Measurements from ENCODE around the gene NRXN3. TPM values are rescaled to one million over a fixed set of nuclear protein-coding genes. Genes with fewer than 3 reads are reported as not detected.

The NRXN3 gene
- polyA plus RNA-seq, 1 of the 3 experiments (the other 2 are of a cell fraction) = 1.6 TPM

DNA sequence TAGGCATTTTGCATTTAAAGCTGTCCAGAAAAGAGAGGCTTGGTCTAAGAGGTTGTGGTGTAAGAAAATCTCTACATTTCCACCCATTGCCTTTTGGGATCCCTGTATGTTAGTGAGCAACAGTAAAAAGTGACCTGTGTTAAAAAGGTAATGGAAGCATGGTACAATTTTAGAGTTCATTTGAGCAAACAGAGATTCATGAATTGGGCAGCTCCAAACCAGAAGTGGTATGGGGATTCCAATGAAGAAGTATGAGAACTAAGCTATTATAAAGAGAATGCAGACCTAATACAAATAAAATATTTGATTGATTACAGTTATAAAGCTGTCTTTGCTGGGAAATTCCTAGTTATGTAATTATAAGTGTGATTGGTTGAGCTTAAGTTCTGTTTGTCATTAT is 1134.1 kb downstream of the NRXN3 start:
- no peaks in the 10 kb centered on the region for H4K20me1 ChIP-seq (ENCODE audit: insufficient read depth)
- no peak overlapping the region for H3K4me3 ChIP-seq (ENCODE audit: low read depth in 2 of 2, low read length in 1 of 2)
- H3K9ac ChIP-seq = no peak overlapping the region
- H3K9me2 ChIP-seq = no peaks in the 10 kb centered on the region
- no peak overlapping the region for H3K4me2 ChIP-seq
- H3K27me3 ChIP-seq (ENCODE audit: insufficient read depth) = no peaks in the 10 kb centered on the region
- H3F3A ChIP-seq (replicated peaks; ENCODE audit: insufficient read depth) = no peaks in the 10 kb centered on the region
- ChIA-PET POLR2A (no interaction called here), CTCF (interaction anchor here (1.5 kb wide), 1 partner anchor 9 kb away, joined by 3 read pairs; no protein-coding TSS in a partner anchor)
- no peaks in the 10 kb centered on the region for H3K9me3 ChIP-seq
- H3K27ac ChIP-seq (ENCODE audit: low read depth in 2 of 2, low read length in 1 of 2) = no peak overlapping the region
- no peak for DNase-seq
- H3K36me3 ChIP-seq (replicated peaks in 1 of 2; ENCODE audit: control insufficient read depth in 1 of 2, insufficient read depth in 2 of 2, low read length in 1 of 2) = no peaks in the 10 kb centered on the region
- no peak for TF ChIP-seq NFIC (IDR thresholded peaks at IDR 0.05; ENCODE audit: borderline replicate concordance)
- TF ChIP-seq NRF1 (IDR thresholded peaks at IDR 0.05; ENCODE audit: low read depth, low read length) = no peak
- TF ChIP-seq, protein P1, sequence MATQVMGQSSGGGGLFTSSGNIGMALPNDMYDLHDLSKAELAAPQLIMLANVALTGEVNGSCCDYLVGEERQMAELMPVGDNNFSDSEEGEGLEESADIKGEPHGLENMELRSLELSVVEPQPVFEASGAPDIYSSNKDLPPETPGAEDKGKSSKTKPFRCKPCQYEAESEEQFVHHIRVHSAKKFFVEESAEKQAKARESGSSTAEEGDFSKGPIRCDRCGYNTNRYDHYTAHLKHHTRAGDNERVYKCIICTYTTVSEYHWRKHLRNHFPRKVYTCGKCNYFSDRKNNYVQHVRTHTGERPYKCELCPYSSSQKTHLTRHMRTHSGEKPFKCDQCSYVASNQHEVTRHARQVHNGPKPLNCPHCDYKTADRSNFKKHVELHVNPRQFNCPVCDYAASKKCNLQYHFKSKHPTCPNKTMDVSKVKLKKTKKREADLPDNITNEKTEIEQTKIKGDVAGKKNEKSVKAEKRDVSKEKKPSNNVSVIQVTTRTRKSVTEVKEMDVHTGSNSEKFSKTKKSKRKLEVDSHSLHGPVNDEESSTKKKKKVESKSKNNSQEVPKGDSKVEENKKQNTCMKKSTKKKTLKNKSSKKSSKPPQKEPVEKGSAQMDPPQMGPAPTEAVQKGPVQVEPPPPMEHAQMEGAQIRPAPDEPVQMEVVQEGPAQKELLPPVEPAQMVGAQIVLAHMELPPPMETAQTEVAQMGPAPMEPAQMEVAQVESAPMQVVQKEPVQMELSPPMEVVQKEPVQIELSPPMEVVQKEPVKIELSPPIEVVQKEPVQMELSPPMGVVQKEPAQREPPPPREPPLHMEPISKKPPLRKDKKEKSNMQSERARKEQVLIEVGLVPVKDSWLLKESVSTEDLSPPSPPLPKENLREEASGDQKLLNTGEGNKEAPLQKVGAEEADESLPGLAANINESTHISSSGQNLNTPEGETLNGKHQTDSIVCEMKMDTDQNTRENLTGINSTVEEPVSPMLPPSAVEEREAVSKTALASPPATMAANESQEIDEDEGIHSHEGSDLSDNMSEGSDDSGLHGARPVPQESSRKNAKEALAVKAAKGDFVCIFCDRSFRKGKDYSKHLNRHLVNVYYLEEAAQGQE (IDR thresholded peaks at IDR 0.05; ENCODE audit: low read depth, low read length) = no peak
- TF ChIP-seq, protein P2, sequence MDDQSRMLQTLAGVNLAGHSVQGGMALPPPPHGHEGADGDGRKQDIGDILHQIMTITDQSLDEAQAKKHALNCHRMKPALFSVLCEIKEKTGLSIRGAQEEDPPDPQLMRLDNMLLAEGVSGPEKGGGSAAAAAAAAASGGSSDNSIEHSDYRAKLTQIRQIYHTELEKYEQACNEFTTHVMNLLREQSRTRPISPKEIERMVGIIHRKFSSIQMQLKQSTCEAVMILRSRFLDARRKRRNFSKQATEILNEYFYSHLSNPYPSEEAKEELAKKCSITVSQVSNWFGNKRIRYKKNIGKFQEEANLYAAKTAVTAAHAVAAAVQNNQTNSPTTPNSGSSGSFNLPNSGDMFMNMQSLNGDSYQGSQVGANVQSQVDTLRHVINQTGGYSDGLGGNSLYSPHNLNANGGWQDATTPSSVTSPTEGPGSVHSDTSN (IDR thresholded peaks at IDR 0.05) = no peak
- TF ChIP-seq EP300 (IDR thresholded peaks at IDR 0.05; ENCODE audit: borderline replicate concordance in 1 of 2, low read depth in 1 of 2, low read length in 1 of 2) = no peak
- TF ChIP-seq RXRA (IDR thresholded peaks at IDR 0.05; ENCODE audit: borderline replicate concordance, low read depth) = no peak
- no peak for TF ChIP-seq GABPA (IDR thresholded peaks at IDR 0.05; ENCODE audit: low read depth)
- no peak for TF ChIP-seq RAD21 (IDR thresholded peaks at IDR 0.05; ENCODE audit: low read length)
- TF ChIP-seq RFX5 (IDR thresholded peaks at IDR 0.05; ENCODE audit: low read length) = no peak
- no peaks in the 10 kb centered on the region for H3K4me1 ChIP-seq (ENCODE audit: control insufficient read depth in 1 of 2, insufficient read depth in 2 of 2, low read depth in 1 of 2, low read length in 1 of 2)
- H2AFZ ChIP-seq (ENCODE audit: low read depth) = no peak overlapping the region
- H3K79me2 ChIP-seq (ENCODE audit: insufficient read depth) = no peaks in the 10 kb centered on the region

DNA sequence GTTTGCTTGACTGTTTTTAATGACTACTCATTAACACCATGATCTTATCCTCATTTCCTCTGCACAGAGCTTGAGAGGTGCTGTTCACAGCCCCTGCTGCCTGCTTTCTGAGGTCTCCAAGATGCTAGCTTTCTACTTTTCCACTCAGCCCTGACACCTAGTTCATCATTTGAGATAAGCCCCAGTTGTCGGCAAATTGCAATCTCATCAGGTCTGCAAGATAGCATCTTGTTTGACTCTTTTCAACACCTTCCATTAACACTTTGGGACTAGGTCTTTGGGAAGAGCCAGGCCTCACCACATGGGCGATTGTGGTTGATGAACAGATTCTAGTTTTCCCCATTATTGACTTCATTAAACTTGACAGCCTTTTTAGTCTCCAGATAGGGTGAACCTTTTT is 1136.4 kb downstream of the NRXN3 start:
- H3K9me2 ChIP-seq = no peaks in the 10 kb centered on the region
- H3K4me1 ChIP-seq (ENCODE audit: control insufficient read depth in 1 of 2, insufficient read depth in 2 of 2, low read depth in 1 of 2, low read length in 1 of 2) = no peaks in the 10 kb centered on the region
- no peaks in the 10 kb centered on the region for H3F3A ChIP-seq (replicated peaks; ENCODE audit: insufficient read depth)
- no peaks in the 10 kb centered on the region for H3K36me3 ChIP-seq (replicated peaks in 1 of 2; ENCODE audit: control insufficient read depth in 1 of 2, insufficient read depth in 2 of 2, low read length in 1 of 2)
- no peak overlapping the region for H3K9ac ChIP-seq
- no peak overlapping the region for H3K27ac ChIP-seq (ENCODE audit: low read depth in 2 of 2, low read length in 1 of 2)
- POLR2A ChIA-PET = no interaction called here
- H3K27me3 ChIP-seq (ENCODE audit: insufficient read depth) = no peaks in the 10 kb centered on the region
- H4K20me1 ChIP-seq (ENCODE audit: insufficient read depth) = no peaks in the 10 kb centered on the region
- H3K4me2 ChIP-seq = no peak overlapping the region
- CTCF ChIA-PET = no interaction called here
- H3K4me3 ChIP-seq (ENCODE audit: low read depth in 2 of 2, low read length in 1 of 2) = no peak overlapping the region
- 27% methylated on average over 2 of the region's 2 CpGs for WGBS (ENCODE audit: low lambda C conversion rate)
- no peak for DNase-seq
- no peaks in the 10 kb centered on the region for H3K9me3 ChIP-seq
- no peak overlapping the region for H2AFZ ChIP-seq (ENCODE audit: low read depth)
- H3K79me2 ChIP-seq (ENCODE audit: insufficient read depth) = no peaks in the 10 kb centered on the region
- TF ChIP-seq POLR2AphosphoS5 (IDR thresholded peaks at IDR 0.05; ENCODE audit: low read depth, low read length) (no peak), GABPA (IDR thresholded peaks at IDR 0.05; ENCODE audit: low read depth) (no peak), SMC3 (IDR thresholded peaks at IDR 0.05; ENCODE audit: low read depth, low read length) (no peak), FOXJ3 (CRISPR knock-in tag; IDR thresholded peaks at IDR 0.05) (no peak), RFX5 (IDR thresholded peaks at IDR 0.05; ENCODE audit: low read length) (no peak), TCF12 (IDR thresholded peaks at IDR 0.05) (no peak), RAD21 (IDR thresholded peaks at IDR 0.05; ENCODE audit: low read length) (no peak), RXRA (IDR thresholded peaks at IDR 0.05; ENCODE audit: borderline replicate concordance, low read depth) (no peak), MXI1 (IDR thresholded peaks at IDR 0.05; ENCODE audit: low read depth, low read length) (no peak)
- TF ChIP-seq, protein P1 (IDR thresholded peaks at IDR 0.05; ENCODE audit: low read depth, low read length) = no peak
- TF ChIP-seq, protein P3, sequence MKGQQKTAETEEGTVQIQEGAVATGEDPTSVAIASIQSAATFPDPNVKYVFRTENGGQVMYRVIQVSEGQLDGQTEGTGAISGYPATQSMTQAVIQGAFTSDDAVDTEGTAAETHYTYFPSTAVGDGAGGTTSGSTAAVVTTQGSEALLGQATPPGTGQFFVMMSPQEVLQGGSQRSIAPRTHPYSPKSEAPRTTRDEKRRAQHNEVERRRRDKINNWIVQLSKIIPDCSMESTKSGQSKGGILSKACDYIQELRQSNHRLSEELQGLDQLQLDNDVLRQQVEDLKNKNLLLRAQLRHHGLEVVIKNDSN (IDR thresholded peaks at IDR 0.05; ENCODE audit: borderline replicate concordance, low read depth) = no peak
- TF ChIP-seq, protein P4, sequence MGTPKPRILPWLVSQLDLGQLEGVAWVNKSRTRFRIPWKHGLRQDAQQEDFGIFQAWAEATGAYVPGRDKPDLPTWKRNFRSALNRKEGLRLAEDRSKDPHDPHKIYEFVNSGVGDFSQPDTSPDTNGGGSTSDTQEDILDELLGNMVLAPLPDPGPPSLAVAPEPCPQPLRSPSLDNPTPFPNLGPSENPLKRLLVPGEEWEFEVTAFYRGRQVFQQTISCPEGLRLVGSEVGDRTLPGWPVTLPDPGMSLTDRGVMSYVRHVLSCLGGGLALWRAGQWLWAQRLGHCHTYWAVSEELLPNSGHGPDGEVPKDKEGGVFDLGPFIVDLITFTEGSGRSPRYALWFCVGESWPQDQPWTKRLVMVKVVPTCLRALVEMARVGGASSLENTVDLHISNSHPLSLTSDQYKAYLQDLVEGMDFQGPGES (IDR thresholded peaks at IDR 0.05; ENCODE audit: low read depth, low read length) = no peak
- TF ChIP-seq, protein P2 (IDR thresholded peaks at IDR 0.05) = no peak

Data from SK-N-SH (cell line).